ENCODE measurements around the gene NOXRED1.

The NOXRED1 gene

GRCh38 chr14:77372304-77372841 lies 51.0 kb downstream of the NOXRED1 start:
- no peak overlapping the region for H3K4me3 ChIP-seq (ENCODE audit: low read depth in 1 of 2, low read length in 1 of 2)
- peak overlapping the region; percentile 31 for H3K27ac ChIP-seq
- no peaks in the 10 kb centered on the region for H3K36me3 ChIP-seq
- H3K27me3 ChIP-seq: no peaks in the 10 kb centered on the region
- TF ChIP-seq CTCF (IDR thresholded peaks at IDR 0.05): no peak
- peaks cover 19 to 22% of the 10 kb centered on the region in 2 experiments for H3K4me1 ChIP-seq (ENCODE audit: control insufficient read depth in 1 of 2, insufficient read depth in 1 of 2, low read depth in 1 of 2, low read length in 1 of 2)
- no peaks in the 10 kb centered on the region for H3K9me3 ChIP-seq

GRCh38 chr14:77369285-77369684 lies 54.0 kb downstream of the NOXRED1 start:
- Histone ChIP-seq H3K9me3 (no peaks in the 10 kb centered on the region), H3K4me3 (ENCODE audit: low read depth in 1 of 2, low read length in 1 of 2) (no peak overlapping the region), H3K36me3 (no peaks in the 10 kb centered on the region), H3K4me1 (ENCODE audit: control insufficient read depth in 1 of 2, insufficient read depth in 1 of 2, low read depth in 1 of 2, low read length in 1 of 2) (no peaks in the 10 kb centered on the region), H3K27ac (no peak overlapping the region), H3K27me3 (no peaks in the 10 kb centered on the region)
- TF ChIP-seq CTCF (IDR thresholded peaks at IDR 0.05): no peak

- no peaks in the 10 kb centered on the region for H3K4me1 ChIP-seq (ENCODE audit: control insufficient read depth in 1 of 2, insufficient read depth in 1 of 2, low read depth in 1 of 2, low read length in 1 of 2)
- H3K9me3 ChIP-seq: no peaks in the 10 kb centered on the region
- no peak overlapping the region for H3K27ac ChIP-seq
- no peak overlapping the region for H3K4me3 ChIP-seq (ENCODE audit: low read depth in 1 of 2, low read length in 1 of 2)
- no peak for TF ChIP-seq CTCF (IDR thresholded peaks at IDR 0.05)
- no peaks in the 10 kb centered on the region for H3K36me3 ChIP-seq
- no peaks in the 10 kb centered on the region for H3K27me3 ChIP-seq
Measured at GRCh38 chr14:77364146-77364545, 59.2 kb downstream of the NOXRED1 start.

GRCh38 chr14:77359626-77360025 lies 63.7 kb downstream of the NOXRED1 start:
- Histone ChIP-seq H3K27me3 (no peaks in the 10 kb centered on the region), H3K4me3 (ENCODE audit: low read depth in 1 of 2, low read length in 1 of 2) (no peak overlapping the region), H3K4me1 (ENCODE audit: control insufficient read depth in 1 of 2, insufficient read depth in 1 of 2, low read depth in 1 of 2, low read length in 1 of 2) (no peaks in the 10 kb centered on the region), H3K9me3 (no peaks in the 10 kb centered on the region), H3K36me3 (no peaks in the 10 kb centered on the region), H3K27ac (no peak overlapping the region)
- no peak for TF ChIP-seq CTCF (IDR thresholded peaks at IDR 0.05)

GRCh38 chr14:77356899-77357298 lies 66.4 kb downstream of the NOXRED1 start:
- Histone ChIP-seq H3K4me1 (ENCODE audit: control insufficient read depth in 1 of 2, insufficient read depth in 1 of 2, low read depth in 1 of 2, low read length in 1 of 2) (no peaks in the 10 kb centered on the region), H3K27ac (no peak overlapping the region), H3K36me3 (no peaks in the 10 kb centered on the region), H3K9me3 (no peaks in the 10 kb centered on the region), H3K27me3 (no peaks in the 10 kb centered on the region), H3K4me3 (ENCODE audit: low read depth in 1 of 2, low read length in 1 of 2) (no peak overlapping the region)
- no peak for TF ChIP-seq CTCF (IDR thresholded peaks at IDR 0.05)

GRCh38 chr14:77355811-77356210 lies 67.5 kb downstream of the NOXRED1 start:
- no peaks in the 10 kb centered on the region for H3K4me1 ChIP-seq (ENCODE audit: control insufficient read depth in 1 of 2, insufficient read depth in 1 of 2, low read depth in 1 of 2, low read length in 1 of 2)
- H3K4me3 ChIP-seq (ENCODE audit: low read depth in 1 of 2, low read length in 1 of 2): no peak overlapping the region
- H3K9me3 ChIP-seq: no peaks in the 10 kb centered on the region
- TF ChIP-seq CTCF (IDR thresholded peaks at IDR 0.05): no peak
- peaks cover 3% of the 10 kb centered on the region for H3K36me3 ChIP-seq
- H3K27ac ChIP-seq: no peak overlapping the region
- no peaks in the 10 kb centered on the region for H3K27me3 ChIP-seq
